OCI-LY7 (cell line): ENCODE data around the gene ARIH1.

Experiments
- EZH2phosphoT487 ChIP-seq: fragments of 200-600 bp; sonication (generic); IDR thresholded peaks from 2 replicates; pipeline ENCODE4 v1.6.1; 2018; ENCODE audit warnings: low read depth, borderline replicate concordance, mild to moderate bottlenecking, mixed run types, antibody characterized with exemption, low read length, moderate library complexity, mixed read lengths
- TF ChIP-seq, protein P1 (sequence below): fragments of 200-600 bp; sonication (generic); conservative IDR thresholded peaks from 2 replicates; pipeline ENCODE4 v1.5.1; 2014; ENCODE audit warnings: mild to moderate bottlenecking, antibody characterized with exemption, low read length, moderate library complexity, mixed read lengths

DNA sequence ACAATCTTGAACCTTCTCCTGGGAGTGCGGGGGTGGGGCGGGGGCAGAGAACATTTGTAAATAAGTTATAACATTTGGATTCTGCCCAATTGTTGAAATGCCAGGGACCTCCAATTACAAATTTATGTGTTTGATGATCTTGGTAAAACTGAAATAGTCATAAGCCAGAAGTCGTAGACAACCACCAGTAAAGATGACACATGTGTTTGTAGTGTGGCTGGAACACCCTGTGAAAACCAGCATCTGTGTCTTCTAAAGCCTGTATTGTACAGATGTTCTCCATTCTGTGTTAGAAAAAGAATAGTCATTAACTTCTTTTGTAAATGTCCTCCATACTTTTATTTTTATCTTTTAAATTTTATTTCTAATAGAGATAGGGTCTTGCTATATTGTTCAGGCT lies 61.8 kb downstream of the ARIH1 start:
- TF ChIP-seq, protein P1, sequence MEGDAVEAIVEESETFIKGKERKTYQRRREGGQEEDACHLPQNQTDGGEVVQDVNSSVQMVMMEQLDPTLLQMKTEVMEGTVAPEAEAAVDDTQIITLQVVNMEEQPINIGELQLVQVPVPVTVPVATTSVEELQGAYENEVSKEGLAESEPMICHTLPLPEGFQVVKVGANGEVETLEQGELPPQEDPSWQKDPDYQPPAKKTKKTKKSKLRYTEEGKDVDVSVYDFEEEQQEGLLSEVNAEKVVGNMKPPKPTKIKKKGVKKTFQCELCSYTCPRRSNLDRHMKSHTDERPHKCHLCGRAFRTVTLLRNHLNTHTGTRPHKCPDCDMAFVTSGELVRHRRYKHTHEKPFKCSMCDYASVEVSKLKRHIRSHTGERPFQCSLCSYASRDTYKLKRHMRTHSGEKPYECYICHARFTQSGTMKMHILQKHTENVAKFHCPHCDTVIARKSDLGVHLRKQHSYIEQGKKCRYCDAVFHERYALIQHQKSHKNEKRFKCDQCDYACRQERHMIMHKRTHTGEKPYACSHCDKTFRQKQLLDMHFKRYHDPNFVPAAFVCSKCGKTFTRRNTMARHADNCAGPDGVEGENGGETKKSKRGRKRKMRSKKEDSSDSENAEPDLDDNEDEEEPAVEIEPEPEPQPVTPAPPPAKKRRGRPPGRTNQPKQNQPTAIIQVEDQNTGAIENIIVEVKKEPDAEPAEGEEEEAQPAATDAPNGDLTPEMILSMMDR: no peak
- no peak for TF ChIP-seq EZH2phosphoT487
